GM23338 (cell line): Measurements from ENCODE around the gene LIF. TPM values are rescaled to one million over a fixed set of nuclear protein-coding genes. Genes with fewer than 3 reads are reported as not detected.

Experiments used
- ATAC-seq: fragments of 200-7000 bp; cut with Tn5 transposase; 3 replicates; pipeline ENCODE4 v1.9.1; 2020
- DNase-seq: peaks from one replicate; pipeline ENCODE4 v3.0.0-alpha.2; 2015; ENCODE audit warnings: low spot score
- H2AFZ ChIP-seq: fragments of 200-600 bp; sonication (generic); 2 replicates; pipeline ENCODE4 v1.8.0; 2016; ENCODE audit warnings: antibody characterized with exemption, mild to moderate bottlenecking, moderate library complexity
- H3F3A ChIP-seq: fragments of 200-600 bp; sonication (generic); replicated peaks from 2 replicates; pipeline ENCODE4 v1.8.0; 2017; ENCODE audit warnings: antibody characterized with exemption, mixed run types, low read depth
- H3K27ac ChIP-seq: fragments of 200-600 bp; sonication (generic); 2 replicates; pipeline ENCODE4 v1.6.1; 2016; ENCODE audit warnings: low read depth
- H3K27me3 ChIP-seq: fragments of 200-600 bp; sonication (generic); 2 replicates; pipeline ENCODE4 v1.8.0; 2016; ENCODE audit warnings: mild to moderate bottlenecking, mixed run types, moderate library complexity; ENCODE audit not compliant: insufficient read depth
- H3K36me3 ChIP-seq: fragments of 200-600 bp; sonication (generic); 2 replicates; pipeline ENCODE4 v1.8.0; 2016; ENCODE audit warnings: mild to moderate bottlenecking; ENCODE audit not compliant: insufficient read depth
- H3K4me1 ChIP-seq: fragments of 200-600 bp; sonication (generic); 2 replicates; pipeline ENCODE4 v1.8.0; 2016; ENCODE audit warnings: mild to moderate bottlenecking, moderate library complexity; ENCODE audit not compliant: insufficient read depth
- H3K4me2 ChIP-seq: fragments of 200-600 bp; sonication (generic); 2 replicates; pipeline ENCODE4 v1.7.1; 2017; ENCODE audit warnings: mixed run types
- H3K4me3 ChIP-seq: fragments of 200-600 bp; sonication (generic); 2 replicates; pipeline ENCODE4 v1.6.1; 2016; ENCODE audit warnings: mixed run types
- H3K79me2 ChIP-seq: fragments of 200-600 bp; sonication (generic); replicated peaks from 2 replicates; pipeline ENCODE4 v1.8.0; 2017; ENCODE audit warnings: mild to moderate bottlenecking; ENCODE audit not compliant: insufficient read depth
- H3K9me2 ChIP-seq: fragments of 200-600 bp; sonication (generic); 2 replicates; pipeline ENCODE4 v1.8.0; 2017; ENCODE audit not compliant: insufficient read depth
- H4K20me1 ChIP-seq: fragments of 200-600 bp; sonication (generic); replicated peaks from 2 replicates; pipeline ENCODE4 v1.8.0; 2017; ENCODE audit warnings: mild to moderate bottlenecking; ENCODE audit not compliant: insufficient read depth
- H3K27ac Mint-ChIP-seq: 2 replicates; pipeline ENCODE4 v1.8.0; 2020; ENCODE audit warnings: inconsistent platforms, mild to moderate bottlenecking, moderate library complexity, mixed read lengths
- H3K27me3 Mint-ChIP-seq: 3 replicates; pipeline ENCODE4 v1.8.0; 2022; ENCODE audit warnings: low read depth, mild to moderate bottlenecking, moderate library complexity, mixed read lengths, inconsistent platforms; ENCODE audit not compliant: insufficient read depth, poor library complexity
- H3K36me3 Mint-ChIP-seq: 3 replicates; pipeline ENCODE4 v1.8.0; 2021; ENCODE audit warnings: low read depth, mild to moderate bottlenecking, inconsistent platforms, moderate library complexity, mixed read lengths
- H3K4me1 Mint-ChIP-seq: 3 replicates; pipeline ENCODE4 v1.8.0; 2020; ENCODE audit warnings: mild to moderate bottlenecking, inconsistent platforms, mixed read lengths
- H3K4me3 Mint-ChIP-seq: 3 replicates; pipeline ENCODE4 v1.8.0; 2021; ENCODE audit warnings: moderate library complexity, mild to moderate bottlenecking, inconsistent platforms, mixed read lengths
- H3K9me3 Mint-ChIP-seq: 3 replicates; pipeline ENCODE4 v1.8.0; 2020; ENCODE audit warnings: moderate library complexity, mild to moderate bottlenecking, inconsistent platforms, mixed read lengths
- CREB1 ChIP-seq: fragments of 250-450 bp; sonication (Bioruptor Pico); IDR thresholded peaks from 2 replicates; pipeline ENCODE4 v1.5.0; 2020; ENCODE audit warnings: low read depth, mild to moderate bottlenecking, moderate library complexity
- EZH2 ChIP-seq: fragments of 200-600 bp; sonication (generic); IDR thresholded peaks from one replicate; pipeline ENCODE4 v1.8.0; 2017; ENCODE audit warnings: antibody characterized with exemption, mild to moderate bottlenecking, low read depth; ENCODE audit not compliant: unreplicated experiment
- JUNB ChIP-seq: IDR thresholded peaks from one replicate; pipeline ENCODE4 v1.6.1; 2016; ENCODE audit warnings: antibody characterized with exemption; ENCODE audit not compliant: unreplicated experiment
- NANOG ChIP-seq: IDR thresholded peaks from 2 replicates; pipeline ENCODE4 v1.6.1; 2016; ENCODE audit warnings: antibody characterized with exemption, borderline replicate concordance
- STAT1 ChIP-seq: IDR thresholded peaks from one replicate; pipeline ENCODE4 v1.6.1; 2016; ENCODE audit warnings: antibody characterized with exemption; ENCODE audit not compliant: unreplicated experiment
- ZNF331 ChIP-seq: fragments of 250-450 bp; sonication (Bioruptor Pico); IDR thresholded peaks from 2 replicates; pipeline ENCODE4 v1.5.0; 2020; ENCODE audit warnings: low read depth, mild to moderate bottlenecking, moderate library complexity
- polyA plus RNA-seq: library from polyadenylated mRNA; unstranded; fragments of >200 nt; fragmentation: Nextera tagmentation; extraction: Ambion mirVana; gene quantifications from 2 replicates; pipeline ENCODE4 v1.2.1, GENCODE V29; 2016
- total RNA-seq: library from RNA; depleted of rRNA; stranded (reverse); fragments of >200 nt; shearing (Covaris generic); gene quantifications from 2 replicates; pipeline ENCODE4 v1.2.3, GENCODE V29; 2014
- TF ChIP-seq, protein P1 (sequence below): IDR thresholded peaks from one replicate; pipeline ENCODE4 v1.6.1; 2018; ENCODE audit warnings: antibody characterized with exemption; ENCODE audit not compliant: unreplicated experiment
- TF ChIP-seq, protein P2 (sequence below): fragments of 250-450 bp; sonication (Bioruptor Pico); IDR thresholded peaks from 2 replicates; pipeline ENCODE4 v1.5.0; 2020; ENCODE audit warnings: mild to moderate bottlenecking, moderate library complexity

Gene LIF
- total and polyA plus RNA-seq, 2 experiments from 2014 or later, result 1.8 to 3.6 TPM

DNA sequence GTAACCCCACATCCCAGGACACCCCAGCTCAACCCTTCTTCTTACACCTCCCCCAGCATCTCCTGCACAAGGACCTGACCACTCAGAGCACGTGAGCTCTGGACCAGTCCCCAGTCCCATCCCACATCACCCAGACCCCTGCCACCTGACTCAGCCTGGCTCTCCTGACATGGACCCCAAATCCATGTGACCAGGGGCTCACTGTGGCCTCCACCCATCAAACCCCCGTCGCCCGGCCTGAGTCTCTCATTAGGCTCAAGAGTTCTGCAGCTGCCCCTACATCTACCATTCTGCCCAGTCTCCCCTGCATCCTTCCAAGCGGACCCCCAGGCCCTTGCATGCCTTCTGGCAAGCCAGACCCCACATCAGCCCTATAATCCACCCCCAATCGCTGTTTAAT, 1.9 kb upstream of the LIF start:
- Histone ChIP-seq H3K4me1 (peaks cover 18% of the 10 kb centered on the region), H3K9me2 (no peaks in the 10 kb centered on the region), H2AFZ (no peak overlapping the region), H3F3A (no peaks in the 10 kb centered on the region), H3K27me3 (no peaks in the 10 kb centered on the region), H3K4me3 (no peak overlapping the region), H3K36me3 (no peaks in the 10 kb centered on the region), H3K27ac (no peak overlapping the region), H4K20me1 (no peaks in the 10 kb centered on the region), H3K79me2 (no peaks in the 10 kb centered on the region), H3K4me2 (no peak overlapping the region)
- H3K4me3 Mint-ChIP-seq, result no peak overlapping the region
- H3K27me3 Mint-ChIP-seq, result peaks cover 12% of the 10 kb centered on the region
- H3K4me1 Mint-ChIP-seq, result peaks cover 41% of the 10 kb centered on the region
- DNase-seq, result no peak
- H3K27ac Mint-ChIP-seq, result no peak overlapping the region
- peaks cover 10% of the 10 kb centered on the region for H3K36me3 Mint-ChIP-seq
- TF ChIP-seq ZNF331 (CRISPR knock-in tag), result no peak
- TF ChIP-seq JUNB, result no peak
- no peak for TF ChIP-seq CREB1 (CRISPR knock-in tag)
- ATAC-seq, result no peak
- no peaks in the 10 kb centered on the region for H3K9me3 Mint-ChIP-seq

DNA sequence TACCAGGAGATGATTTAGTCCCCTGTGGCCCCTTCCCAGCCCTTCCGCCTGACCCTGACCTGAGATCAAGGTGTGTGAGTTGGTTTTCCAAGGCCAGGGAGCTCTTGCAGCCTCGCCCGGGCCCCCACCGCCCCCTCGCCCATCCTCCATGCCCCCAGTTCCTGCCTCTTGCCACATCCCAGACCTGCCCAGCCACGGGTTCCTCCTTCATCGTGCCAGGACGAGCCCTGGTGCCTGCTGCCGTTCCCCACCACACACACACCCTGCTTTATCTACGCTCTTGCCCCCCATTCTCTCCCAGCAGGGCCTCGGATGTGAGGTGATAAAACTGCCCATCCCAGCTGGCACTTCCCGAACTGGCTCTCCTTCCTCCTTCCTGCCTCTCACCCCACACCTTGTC, 1.4 kb upstream of the LIF start:
- no peak for DNase-seq
- Mint-ChIP-seq H3K4me3 (no peak overlapping the region), H3K4me1 (peaks cover 39% of the 10 kb centered on the region), H3K27me3 (peaks cover 12% of the 10 kb centered on the region), H3K27ac (no peak overlapping the region), H3K9me3 (no peaks in the 10 kb centered on the region), H3K36me3 (peaks cover 15% of the 10 kb centered on the region)
- Histone ChIP-seq H3K9me2 (no peaks in the 10 kb centered on the region), H3K79me2 (no peaks in the 10 kb centered on the region), H3K4me1 (peaks cover 17% of the 10 kb centered on the region), H3K4me2 (no peak overlapping the region), H3K36me3 (no peaks in the 10 kb centered on the region), H4K20me1 (no peaks in the 10 kb centered on the region), H3K4me3 (no peak overlapping the region), H3K27ac (no peak overlapping the region), H2AFZ (no peak overlapping the region), H3K27me3 (no peaks in the 10 kb centered on the region), H3F3A (no peaks in the 10 kb centered on the region)
- TF ChIP-seq STAT1, result no peak
- no peak for ATAC-seq

DNA sequence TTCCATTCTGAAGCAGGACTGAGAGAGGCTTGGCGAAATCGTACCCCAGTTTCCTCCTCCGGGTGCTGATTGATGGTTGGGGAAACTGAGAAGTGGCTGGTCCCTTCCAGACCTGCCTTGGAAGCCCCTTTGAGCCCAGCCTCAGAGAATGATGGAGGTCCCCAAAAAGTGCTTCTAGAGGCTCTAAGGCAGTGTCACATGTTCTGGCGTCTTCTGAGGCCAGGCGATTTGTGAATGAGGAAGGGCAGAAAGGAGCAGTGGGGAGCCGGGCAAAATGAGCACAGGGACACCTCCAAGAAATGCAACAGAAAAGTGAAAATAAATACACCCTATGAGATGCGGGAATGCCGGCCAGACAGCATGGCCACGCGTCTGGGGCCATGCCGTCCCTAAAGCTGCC, 1.0 kb upstream of the LIF start:
- Histone ChIP-seq H3K4me1 (peaks cover 13% of the 10 kb centered on the region), H3K4me3 (no peak overlapping the region; the same call in 1 of the 2 replicates), H4K20me1 (no peaks in the 10 kb centered on the region), H3K79me2 (no peaks in the 10 kb centered on the region), H3F3A (no peaks in the 10 kb centered on the region), H3K36me3 (no peaks in the 10 kb centered on the region), H3K9me2 (no peaks in the 10 kb centered on the region), H3K27ac (no peak overlapping the region), H3K4me2 (peak overlapping the region; percentile 99), H2AFZ (no peak overlapping the region), H3K27me3 (no peaks in the 10 kb centered on the region)
- Mint-ChIP-seq H3K4me1 (peaks cover 35% of the 10 kb centered on the region), H3K27ac (no peak overlapping the region), H3K27me3 (peaks cover 14% of the 10 kb centered on the region), H3K4me3 (peak overlapping the region; percentile 87; the same call in 2 of the 3 replicates), H3K36me3 (peaks cover 19% of the 10 kb centered on the region), H3K9me3 (no peaks in the 10 kb centered on the region)
- DNase-seq, result no peak
- ATAC-seq, result no peak
- no peak for TF ChIP-seq JUNB
- TF ChIP-seq, protein P1, sequence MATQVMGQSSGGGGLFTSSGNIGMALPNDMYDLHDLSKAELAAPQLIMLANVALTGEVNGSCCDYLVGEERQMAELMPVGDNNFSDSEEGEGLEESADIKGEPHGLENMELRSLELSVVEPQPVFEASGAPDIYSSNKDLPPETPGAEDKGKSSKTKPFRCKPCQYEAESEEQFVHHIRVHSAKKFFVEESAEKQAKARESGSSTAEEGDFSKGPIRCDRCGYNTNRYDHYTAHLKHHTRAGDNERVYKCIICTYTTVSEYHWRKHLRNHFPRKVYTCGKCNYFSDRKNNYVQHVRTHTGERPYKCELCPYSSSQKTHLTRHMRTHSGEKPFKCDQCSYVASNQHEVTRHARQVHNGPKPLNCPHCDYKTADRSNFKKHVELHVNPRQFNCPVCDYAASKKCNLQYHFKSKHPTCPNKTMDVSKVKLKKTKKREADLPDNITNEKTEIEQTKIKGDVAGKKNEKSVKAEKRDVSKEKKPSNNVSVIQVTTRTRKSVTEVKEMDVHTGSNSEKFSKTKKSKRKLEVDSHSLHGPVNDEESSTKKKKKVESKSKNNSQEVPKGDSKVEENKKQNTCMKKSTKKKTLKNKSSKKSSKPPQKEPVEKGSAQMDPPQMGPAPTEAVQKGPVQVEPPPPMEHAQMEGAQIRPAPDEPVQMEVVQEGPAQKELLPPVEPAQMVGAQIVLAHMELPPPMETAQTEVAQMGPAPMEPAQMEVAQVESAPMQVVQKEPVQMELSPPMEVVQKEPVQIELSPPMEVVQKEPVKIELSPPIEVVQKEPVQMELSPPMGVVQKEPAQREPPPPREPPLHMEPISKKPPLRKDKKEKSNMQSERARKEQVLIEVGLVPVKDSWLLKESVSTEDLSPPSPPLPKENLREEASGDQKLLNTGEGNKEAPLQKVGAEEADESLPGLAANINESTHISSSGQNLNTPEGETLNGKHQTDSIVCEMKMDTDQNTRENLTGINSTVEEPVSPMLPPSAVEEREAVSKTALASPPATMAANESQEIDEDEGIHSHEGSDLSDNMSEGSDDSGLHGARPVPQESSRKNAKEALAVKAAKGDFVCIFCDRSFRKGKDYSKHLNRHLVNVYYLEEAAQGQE, result no peak
- TF ChIP-seq, protein P2, sequence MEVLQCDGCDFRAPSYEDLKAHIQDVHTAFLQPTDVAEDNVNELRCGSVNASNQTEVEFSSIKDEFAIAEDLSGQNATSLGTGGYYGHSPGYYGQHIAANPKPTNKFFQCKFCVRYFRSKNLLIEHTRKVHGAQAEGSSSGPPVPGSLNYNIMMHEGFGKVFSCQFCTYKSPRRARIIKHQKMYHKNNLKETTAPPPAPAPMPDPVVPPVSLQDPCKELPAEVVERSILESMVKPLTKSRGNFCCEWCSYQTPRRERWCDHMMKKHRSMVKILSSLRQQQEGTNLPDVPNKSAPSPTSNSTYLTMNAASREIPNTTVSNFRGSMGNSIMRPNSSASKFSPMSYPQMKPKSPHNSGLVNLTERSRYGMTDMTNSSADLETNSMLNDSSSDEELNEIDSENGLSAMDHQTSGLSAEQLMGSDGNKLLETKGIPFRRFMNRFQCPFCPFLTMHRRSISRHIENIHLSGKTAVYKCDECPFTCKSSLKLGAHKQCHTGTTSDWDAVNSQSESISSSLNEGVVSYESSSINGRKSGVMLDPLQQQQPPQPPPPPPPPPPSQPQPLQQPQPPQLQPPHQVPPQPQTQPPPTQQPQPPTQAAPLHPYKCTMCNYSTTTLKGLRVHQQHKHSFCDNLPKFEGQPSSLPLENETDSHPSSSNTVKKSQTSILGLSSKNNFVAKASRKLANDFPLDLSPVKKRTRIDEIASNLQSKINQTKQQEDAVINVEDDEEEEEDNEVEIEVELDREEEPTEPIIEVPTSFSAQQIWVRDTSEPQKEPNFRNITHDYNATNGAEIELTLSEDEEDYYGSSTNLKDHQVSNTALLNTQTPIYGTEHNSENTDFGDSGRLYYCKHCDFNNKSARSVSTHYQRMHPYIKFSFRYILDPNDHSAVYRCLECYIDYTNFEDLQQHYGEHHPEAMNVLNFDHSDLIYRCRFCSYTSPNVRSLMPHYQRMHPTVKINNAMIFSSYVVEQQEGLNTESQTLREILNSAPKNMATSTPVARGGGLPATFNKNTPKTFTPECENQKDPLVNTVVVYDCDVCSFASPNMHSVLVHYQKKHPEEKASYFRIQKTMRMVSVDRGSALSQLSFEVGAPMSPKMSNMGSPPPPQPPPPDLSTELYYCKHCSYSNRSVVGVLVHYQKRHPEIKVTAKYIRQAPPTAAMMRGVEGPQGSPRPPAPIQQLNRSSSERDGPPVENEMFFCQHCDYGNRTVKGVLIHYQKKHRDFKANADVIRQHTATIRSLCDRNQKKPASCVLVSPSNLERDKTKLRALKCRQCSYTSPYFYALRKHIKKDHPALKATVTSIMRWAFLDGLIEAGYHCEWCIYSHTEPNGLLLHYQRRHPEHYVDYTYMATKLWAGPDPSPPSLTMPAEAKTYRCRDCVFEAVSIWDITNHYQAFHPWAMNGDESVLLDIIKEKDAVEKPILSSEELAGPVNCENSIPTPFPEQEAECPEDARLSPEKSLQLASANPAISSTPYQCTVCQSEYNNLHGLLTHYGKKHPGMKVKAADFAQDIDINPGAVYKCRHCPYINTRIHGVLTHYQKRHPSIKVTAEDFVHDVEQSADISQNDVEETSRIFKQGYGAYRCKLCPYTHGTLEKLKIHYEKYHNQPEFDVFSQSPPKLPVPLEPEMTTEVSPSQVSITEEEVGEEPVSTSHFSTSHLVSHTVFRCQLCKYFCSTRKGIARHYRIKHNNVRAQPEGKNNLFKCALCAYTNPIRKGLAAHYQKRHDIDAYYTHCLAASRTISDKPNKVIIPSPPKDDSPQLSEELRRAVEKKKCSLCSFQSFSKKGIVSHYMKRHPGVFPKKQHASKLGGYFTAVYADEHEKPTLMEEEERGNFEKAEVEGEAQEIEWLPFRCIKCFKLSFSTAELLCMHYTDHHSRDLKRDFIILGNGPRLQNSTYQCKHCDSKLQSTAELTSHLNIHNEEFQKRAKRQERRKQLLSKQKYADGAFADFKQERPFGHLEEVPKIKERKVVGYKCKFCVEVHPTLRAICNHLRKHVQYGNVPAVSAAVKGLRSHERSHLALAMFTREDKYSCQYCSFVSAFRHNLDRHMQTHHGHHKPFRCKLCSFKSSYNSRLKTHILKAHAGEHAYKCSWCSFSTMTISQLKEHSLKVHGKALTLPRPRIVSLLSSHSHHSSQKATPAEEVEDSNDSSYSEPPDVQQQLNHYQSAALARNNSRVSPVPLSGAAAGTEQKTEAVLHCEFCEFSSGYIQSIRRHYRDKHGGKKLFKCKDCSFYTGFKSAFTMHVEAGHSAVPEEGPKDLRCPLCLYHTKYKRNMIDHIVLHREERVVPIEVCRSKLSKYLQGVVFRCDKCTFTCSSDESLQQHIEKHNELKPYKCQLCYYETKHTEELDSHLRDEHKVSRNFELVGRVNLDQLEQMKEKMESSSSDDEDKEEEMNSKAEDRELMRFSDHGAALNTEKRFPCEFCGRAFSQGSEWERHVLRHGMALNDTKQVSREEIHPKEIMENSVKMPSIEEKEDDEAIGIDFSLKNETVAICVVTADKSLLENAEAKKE (CRISPR knock-in tag), result no peak
- no peak for TF ChIP-seq EZH2
- TF ChIP-seq NANOG, result no peak
- no peak for TF ChIP-seq CREB1 (CRISPR knock-in tag)
